Ovary (tissue), 9 donors: Measurements from ENCODE around the gene GABBR2. TPM values are rescaled to one million over a fixed set of nuclear protein-coding genes. Genes with fewer than 3 reads are reported as not detected.

Source experiments
- DNase-seq, 5 donors: peaks; one replicate each; pipeline ENCODE4 v3.0.0-alpha.2; 2019 to 2020
- H3K27ac ChIP-seq, 2 donors: fragments of 200-600 bp; one replicate each; pipeline versions ENCODE4 v1.5.1 to v1.8.0; 2019 to 2022
- H3K27me3 ChIP-seq: fragments of 200-600 bp; one replicate; pipeline ENCODE4 v1.8.0; 2022
- H3K36me3 ChIP-seq: fragments of 200-600 bp; sonication (generic); one replicate; pipeline ENCODE4 v1.5.1; 2019
- H3K4me1 ChIP-seq: one replicate; pipeline ENCODE4 v1.8.1; 2013; ENCODE audit warnings: mild to moderate bottlenecking, moderate library complexity; ENCODE audit not compliant: insufficient read depth
- H3K4me3 ChIP-seq: fragments of 200-600 bp; sonication (generic); one replicate; pipeline ENCODE4 v1.5.1; 2017
- H3K9me3 ChIP-seq, 2 donors: fragments of 200-600 bp in 1 of 2; sonication (generic) in 1 of 2; one replicate each; pipeline versions ENCODE4 v1.5.1 to v1.8.1; 2013 to 2019; ENCODE audit warnings: mild to moderate bottlenecking in 1 of 2, moderate library complexity in 1 of 2
- EP300 ChIP-seq: sonication (generic); formaldehyde crosslinking; IDR thresholded peaks from one replicate; pipeline ENCODE4 v1.6.1; 2017; ENCODE audit warnings: antibody characterized with exemption
- POLR2A ChIP-seq: fragments of 450-650 bp; IDR thresholded peaks from one replicate; pipeline ENCODE4 v1.6.1; 2017; ENCODE audit warnings: antibody characterized with exemption, mild to moderate bottlenecking, moderate library complexity
- WGBS, 3 donors: extraction: QIAGEN DNeasy Blood & Tissue Kit in 1 of 3; methylation state at CpG; one replicate each; pipeline versions ENCODE4 v1.1.5 to v1.1.7; 2013 to 2017; 5-methylcytosine and 5-hydroxymethylcytosine counted together
- intact Hi-C, 4 donors: fragments of 100-400 bp; cut with DNase I; formaldehyde crosslinking; loops; one replicate each; pipeline versions ENCODE4 v1.11.0 to v1.15.1; 2022 to 2023
- polyA plus RNA-seq, 2 donors: library from polyadenylated mRNA; stranded (reverse); fragments of 200-250 nt in 1 of 2; fragments of 350-450 nt in 1 of 2; fragmentation: Illumina TruSeq in 1 of 2; extraction: RNeasy Lipid Tissue Mini Kit (QIAGEN cat#74804) in 1 of 2; gene quantifications; one replicate each; pipeline ENCODE4 v1.2.3, GENCODE V29; 2013 to 2014
- total RNA-seq, 7 donors: library from RNA; depleted of rRNA in 2 of 7; stranded (reverse); fragments of >200 nt in 2 of 7; fragmentation: NEBNext Ultra II Directional in 3 of 7; extraction: Animal tissue kit (Norgen Biotek cat#: 25700) in 3 of 7; gene quantifications; one replicate each; pipeline versions ENCODE4 v1.1.0 to v1.2.4, GENCODE V29; 2016 to 2023
- TF ChIP-seq, protein P1 (sequence below), 3 donors: fragments of 450-650 bp in 2 of 3; fragments of 200-600 bp in 1 of 3; IDR thresholded peaks; one replicate each; pipeline versions ENCODE4 v1.5.1 to v1.8.0; 2016 to 2022; ENCODE audit warnings: antibody characterized with exemption in 3 of 3, mild to moderate bottlenecking in 1 of 3
- donor health status: DM: no; HTN: no; CAD: no; lungs with moderate emphysema.
- donor health status: DM: no; HTN: no; CAD: no.
- donor health status: Bipolar disorder and iron deficiency.
- donor health status: DM: yes; HTN: yes; CAD: no.
- donor health status: DM: no; HTN: no; CAD: no.
- donor health status: DM: yes; HTN: yes; CAD: no.

GABBR2 gene
- total and polyA plus RNA-seq, 9 donors: 0.05 to 0.30 (median 0.22) TPM; not detected in 6

DNA sequence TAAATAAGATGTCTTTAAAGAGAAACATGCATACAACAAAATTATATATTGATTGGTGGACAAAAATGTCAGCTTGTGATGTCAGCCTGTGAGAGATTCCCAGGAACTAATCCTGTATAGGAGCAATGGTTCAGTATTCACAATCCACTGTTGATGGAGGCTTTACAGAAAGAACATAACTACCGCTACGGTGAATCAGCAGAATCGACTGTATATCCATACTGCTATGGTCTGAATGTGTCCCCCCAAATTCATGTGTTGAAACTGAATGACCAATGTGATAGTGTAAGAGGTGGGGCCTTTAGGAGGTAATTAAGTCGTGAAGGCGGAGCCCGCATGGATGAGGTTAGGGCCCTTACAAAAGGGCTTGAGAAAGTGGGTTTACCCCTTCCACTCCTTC, 412.9 kb downstream of the GABBR2 start:
- no peaks in the 10 kb centered on the region for H3K36me3 ChIP-seq
- H3K27me3 ChIP-seq: no peaks in the 10 kb centered on the region
- H3K27ac ChIP-seq: no peak overlapping the region
- no peaks in the 10 kb centered on the region for H3K4me1 ChIP-seq
- no peak for DNase-seq
- no peaks in the 10 kb centered on the region for H3K9me3 ChIP-seq
- WGBS, 3 donors: 82 to 93% (median 84%) methylated on average over 6 of the region's 6 CpGs
- TF ChIP-seq, protein P1, sequence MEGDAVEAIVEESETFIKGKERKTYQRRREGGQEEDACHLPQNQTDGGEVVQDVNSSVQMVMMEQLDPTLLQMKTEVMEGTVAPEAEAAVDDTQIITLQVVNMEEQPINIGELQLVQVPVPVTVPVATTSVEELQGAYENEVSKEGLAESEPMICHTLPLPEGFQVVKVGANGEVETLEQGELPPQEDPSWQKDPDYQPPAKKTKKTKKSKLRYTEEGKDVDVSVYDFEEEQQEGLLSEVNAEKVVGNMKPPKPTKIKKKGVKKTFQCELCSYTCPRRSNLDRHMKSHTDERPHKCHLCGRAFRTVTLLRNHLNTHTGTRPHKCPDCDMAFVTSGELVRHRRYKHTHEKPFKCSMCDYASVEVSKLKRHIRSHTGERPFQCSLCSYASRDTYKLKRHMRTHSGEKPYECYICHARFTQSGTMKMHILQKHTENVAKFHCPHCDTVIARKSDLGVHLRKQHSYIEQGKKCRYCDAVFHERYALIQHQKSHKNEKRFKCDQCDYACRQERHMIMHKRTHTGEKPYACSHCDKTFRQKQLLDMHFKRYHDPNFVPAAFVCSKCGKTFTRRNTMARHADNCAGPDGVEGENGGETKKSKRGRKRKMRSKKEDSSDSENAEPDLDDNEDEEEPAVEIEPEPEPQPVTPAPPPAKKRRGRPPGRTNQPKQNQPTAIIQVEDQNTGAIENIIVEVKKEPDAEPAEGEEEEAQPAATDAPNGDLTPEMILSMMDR (IDR thresholded peaks at IDR 0.05): no peak
- TF ChIP-seq POLR2A: no peak
- no peak for TF ChIP-seq EP300
- intact Hi-C loops: no loop called here
- H3K4me3 ChIP-seq: no peak overlapping the region

DNA sequence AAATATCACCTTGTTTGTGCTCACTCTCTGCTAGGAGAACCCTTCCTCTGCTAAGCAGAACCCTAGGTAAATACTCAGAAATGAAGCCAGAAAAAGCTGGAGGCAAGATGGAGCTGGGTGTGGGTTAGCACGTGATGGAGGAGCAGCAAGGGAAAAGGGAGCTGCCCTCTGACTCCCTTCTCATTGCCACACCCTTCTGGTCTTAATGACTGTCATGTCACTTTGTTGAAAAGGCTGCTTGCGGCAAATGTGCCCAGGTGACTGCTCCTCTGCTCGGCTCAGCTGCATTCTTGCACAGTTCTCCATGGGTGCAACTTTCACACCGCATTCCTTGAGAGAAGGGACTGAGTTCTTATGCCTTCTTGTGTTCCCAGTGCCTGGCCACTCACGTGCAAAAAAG, 416.9 kb downstream of the GABBR2 start:
- TF ChIP-seq EP300 (no peak), POLR2A (no peak)
- TF ChIP-seq, protein P1 (IDR thresholded peaks at IDR 0.05): no peak
- no peak overlapping the region for H3K4me3 ChIP-seq

DNA sequence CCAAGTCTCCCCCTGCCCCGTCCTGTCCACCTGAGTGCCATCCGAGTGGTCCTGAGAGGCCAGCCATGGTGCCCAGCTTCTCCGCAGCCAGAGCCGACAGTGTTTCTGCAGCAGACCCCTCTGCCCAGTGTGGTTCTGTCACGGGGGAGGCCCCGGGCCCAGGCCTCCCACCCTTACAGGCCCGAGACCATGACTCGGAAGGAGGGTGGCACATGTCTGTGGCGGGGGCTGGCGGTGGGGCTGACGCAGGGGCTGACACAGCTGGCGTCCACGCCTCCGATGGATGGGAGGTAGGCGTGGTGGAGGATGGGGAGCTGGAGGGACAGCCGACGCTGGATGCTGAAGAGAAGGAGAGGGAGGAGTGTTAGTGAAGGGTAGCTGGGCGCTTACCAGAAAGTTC, 418.3 kb downstream of the GABBR2 start:
- Histone ChIP-seq H3K4me3 (no peak overlapping the region), H3K36me3 (no peaks in the 10 kb centered on the region), H3K4me1 (no peaks in the 10 kb centered on the region), H3K27ac (no peak overlapping the region), H3K27me3 (no peaks in the 10 kb centered on the region), H3K9me3 (no peaks in the 10 kb centered on the region)
- 82 to 87% (median 84%) methylated on average over 18 of the region's 18 CpGs for WGBS, 3 donors
- TF ChIP-seq, protein P1 (IDR thresholded peaks at IDR 0.05): no peak
- TF ChIP-seq EP300 (no peak), POLR2A (no peak)
- no peak for DNase-seq
- intact Hi-C loops: no loop called here

More for the DNA sequence above, 416.9 kb downstream of the GABBR2 start:
- Histone ChIP-seq H3K27me3 (no peaks in the 10 kb centered on the region), H3K36me3 (no peaks in the 10 kb centered on the region), H3K4me1 (no peaks in the 10 kb centered on the region), H3K27ac (no peak overlapping the region), H3K9me3 (no peaks in the 10 kb centered on the region)
- intact Hi-C loops: no loop called here
- DNase-seq: no peak
- 53 to 59% (median 54%) methylated on average over 5 of the region's 5 CpGs for WGBS, 3 donors

DNA sequence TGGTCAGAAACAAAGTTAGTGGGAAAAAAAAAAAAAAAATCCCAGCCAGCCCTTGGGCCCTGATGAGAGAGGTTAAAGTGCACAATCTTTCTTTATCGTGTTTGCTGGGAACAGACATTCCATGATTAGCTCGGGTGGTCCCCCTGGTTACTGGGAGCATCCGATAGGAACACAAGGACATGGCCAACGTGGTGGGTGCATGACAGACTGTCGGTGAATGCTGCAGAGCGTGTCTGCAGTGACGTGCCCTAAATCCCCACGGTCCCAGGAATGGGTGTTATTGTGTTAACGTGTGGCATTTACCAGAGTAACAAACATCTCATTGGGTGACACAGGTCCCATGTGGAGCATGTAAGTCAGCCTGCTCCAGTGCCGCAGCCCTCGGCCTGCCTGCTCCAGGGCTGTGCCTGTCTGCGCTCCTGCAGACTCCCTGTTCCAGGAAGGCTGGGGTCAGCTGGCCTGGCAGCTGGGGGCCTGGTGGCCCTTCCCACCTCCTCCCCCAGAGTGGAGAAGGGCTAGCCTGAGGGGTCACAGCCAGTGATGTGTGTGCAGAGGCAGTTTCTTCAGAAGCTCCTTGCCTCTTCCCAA, 419.0 kb downstream of the GABBR2 start:
- intact Hi-C loops: no loop called here
- no peak for DNase-seq
- Histone ChIP-seq H3K36me3 (no peaks in the 10 kb centered on the region), H3K27ac (no peak overlapping the region), H3K4me1 (no peaks in the 10 kb centered on the region), H3K27me3 (no peaks in the 10 kb centered on the region), H3K4me3 (no peak overlapping the region), H3K9me3 (no peaks in the 10 kb centered on the region)
- TF ChIP-seq POLR2A: no peak
- TF ChIP-seq, protein P1 (IDR thresholded peaks at IDR 0.05): no peak
- no peak for TF ChIP-seq EP300
- WGBS, 3 donors: 61 to 73% (median 66%) methylated on average over 12 of the region's 12 CpGs
